ENCODE results near the gene CATSPER4. TPM values are rescaled to one million over a fixed set of nuclear protein-coding genes. Genes with fewer than 3 reads are reported as not detected.

Gene CATSPER4
- total RNA-seq, 1 experiment from 2014 or later = 0.20 TPM

DNA sequence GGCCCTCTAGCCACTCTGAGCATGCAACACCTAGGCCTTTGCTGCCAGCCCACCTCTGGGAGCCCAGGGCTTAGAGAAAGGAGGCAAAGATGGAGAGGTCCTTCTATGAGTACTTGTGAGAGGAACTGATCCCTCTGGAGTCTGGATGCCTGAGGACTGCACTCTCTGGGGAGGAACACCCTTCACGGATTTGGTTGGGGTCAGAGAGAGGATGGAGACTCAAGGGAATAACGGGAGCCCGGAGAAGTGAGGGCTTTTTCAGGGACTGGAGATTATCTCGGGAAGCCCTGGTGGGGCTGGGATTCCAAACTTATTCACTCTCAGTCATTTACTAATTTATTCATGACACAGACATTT lies 21.2 kb upstream of the CATSPER4 start:
- no peak for TF ChIP-seq CTCF (IDR thresholded peaks at IDR 0.05; ENCODE audit: insufficient read depth in 1 of 2, low read depth in 1 of 2, low read length in 1 of 2, severe bottlenecking in 1 of 2, unreplicated experiment in 1 of 2)
- H3K27me3 ChIP-seq (replicated peaks; ENCODE audit: control insufficient read depth, insufficient read depth, low read length) = no peaks in the 10 kb centered on the region
- H3K36me3 ChIP-seq (ENCODE audit: control insufficient read depth, insufficient read depth, low read length) = no peaks in the 10 kb centered on the region
- peak overlapping the region; percentile 81 for H3K4me3 ChIP-seq (ENCODE audit: low read depth, low read length)
- CTCF ChIA-PET = interaction anchor here (0.6 to 2.1 kb wide), 12 partner anchors 9 to 133 kb away, joined by 3 to 58 read pairs (median 5); partner anchors contain the start of genes CATSPER4, CEP85, CNKSR1 and FAM110D
- peaks cover 2% of the 10 kb centered on the region; the same call in 1 of the 2 replicates for H3K4me1 ChIP-seq
- no peaks in the 10 kb centered on the region for H3K9me3 Mint-ChIP-seq (ENCODE audit: unreplicated experiment)
- no peaks in the 10 kb centered on the region for H3K27me3 Mint-ChIP-seq (ENCODE audit: insufficient read depth, unreplicated experiment)
- intact Hi-C loops (cut with micrococcal nuclease; ENCODE audit: unreplicated experiment) = loop anchor here (1.0 kb wide), 1 partner anchor 65 kb away; the partner anchor contains the start of gene CEP85
- H3K36me3 Mint-ChIP-seq (ENCODE audit: insufficient read depth, unreplicated experiment) = peaks cover 9% of the 10 kb centered on the region
- no TSS peak for BruUV-seq (replicated peaks)
- no peaks in the 10 kb centered on the region for H3K9me3 ChIP-seq
- H3K4me1 Mint-ChIP-seq (ENCODE audit: low read depth, unreplicated experiment) = peaks cover 6% of the 10 kb centered on the region
- POLR2A ChIA-PET = interaction anchor here (0.7 to 1.8 kb wide), 6 partner anchors 65 to 185 kb away, joined by 3 to 10 read pairs (median 4); partner anchors contain the start of genes CEP85, CRYBG2 and SH3BGRL3
- H3K4me3 Mint-ChIP-seq (ENCODE audit: unreplicated experiment) = peak overlapping the region; percentile 79
- no peak for DNase-seq
- H3K27ac Mint-ChIP-seq (ENCODE audit: unreplicated experiment) = peak overlapping the region; percentile 84

DNA sequence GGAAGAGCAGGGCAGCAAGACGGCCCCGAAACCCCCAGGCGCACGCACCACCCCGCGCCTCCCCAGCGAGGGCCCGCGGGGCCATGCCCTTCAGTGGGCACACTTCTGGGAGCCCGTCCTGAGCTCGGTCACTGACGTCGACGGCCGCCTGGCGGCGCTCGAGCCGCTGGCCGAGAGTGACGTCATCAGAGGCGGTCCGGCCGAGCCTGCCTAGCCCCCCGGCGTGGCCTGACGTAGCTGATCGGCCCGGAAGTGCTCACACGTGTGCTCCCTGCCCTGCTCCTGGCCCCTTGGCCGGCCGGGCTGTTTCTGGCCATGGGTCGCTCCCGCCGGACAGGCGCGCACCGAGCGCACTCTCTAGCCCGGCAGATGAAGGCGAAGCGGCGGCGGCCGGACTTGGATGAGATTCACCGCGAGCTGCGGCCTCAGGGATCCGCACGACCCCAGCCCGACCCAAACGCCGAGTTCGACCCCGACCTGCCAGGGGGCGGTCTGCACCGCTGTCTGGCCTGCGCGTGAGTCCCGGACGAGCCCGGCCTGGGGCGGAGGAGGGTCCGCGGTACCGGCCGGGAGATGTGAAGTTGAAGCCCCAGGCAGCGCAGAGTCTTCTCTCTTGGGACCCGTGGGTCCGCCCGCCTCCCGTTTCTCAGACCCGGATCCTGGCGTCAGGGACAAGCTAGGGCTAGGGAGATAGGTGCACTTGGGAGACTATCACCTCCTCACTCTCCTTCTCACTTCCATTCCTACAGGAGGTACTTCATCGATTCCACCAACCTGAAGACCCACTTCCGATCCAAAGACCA lies 20.5 kb upstream of the CATSPER4 start, which contains the start of gene ZNF593:
ZNF593 (plus strand) TSS at position 240 of the 803 bp plus-strand sequence; CDS start at position 316, 76 bp downstream.
- intact Hi-C loops (cut with micrococcal nuclease; ENCODE audit: unreplicated experiment) = loop anchor here (1.0 kb wide), 1 partner anchor 64 kb away; the partner anchor contains the start of gene CEP85
- CTCF ChIA-PET = interaction anchor here (0.8 to 2.1 kb wide), 14 partner anchors 8 to 222 kb away, joined by 3 to 58 read pairs (median 5); partner anchors contain the start of genes CATSPER4, CEP85, CNKSR1 and FAM110D
- Histone ChIP-seq H3K4me3 (ENCODE audit: low read depth, low read length) (peak within 1 kb of the TSS; percentile 81), H3K4me1 (no peaks in the 10 kb centered on the region), H3K36me3 (ENCODE audit: control insufficient read depth, insufficient read depth, low read length) (no peaks in the 10 kb centered on the region), H3K27me3 (replicated peaks; ENCODE audit: control insufficient read depth, insufficient read depth, low read length) (no peaks in the 10 kb centered on the region), H3K9me3 (no peaks in the 10 kb centered on the region)
- DNase-seq = peak; percentile 90 to 92
- POLR2A ChIA-PET = interaction anchor here (0.6 to 1.8 kb wide), 8 partner anchors 27 to 539 kb away, joined by 3 to 15 read pairs (median 4); partner anchors contain the start of genes CEP85, CRYBG2 and SH3BGRL3
- Mint-ChIP-seq H3K27ac (ENCODE audit: unreplicated experiment) (peak within 1 kb of the TSS; percentile 84), H3K4me3 (ENCODE audit: unreplicated experiment) (peak within 1 kb of the TSS; percentile 79), H3K36me3 (ENCODE audit: insufficient read depth, unreplicated experiment) (peaks cover 9% of the 10 kb centered on the region), H3K4me1 (ENCODE audit: low read depth, unreplicated experiment) (peaks cover 2% of the 10 kb centered on the region), H3K9me3 (ENCODE audit: unreplicated experiment) (no peaks in the 10 kb centered on the region), H3K27me3 (ENCODE audit: insufficient read depth, unreplicated experiment) (no peaks in the 10 kb centered on the region)
- TF ChIP-seq CTCF (IDR thresholded peaks at IDR 0.05; ENCODE audit: insufficient read depth in 1 of 2, low read depth in 1 of 2, low read length in 1 of 2, severe bottlenecking in 1 of 2, unreplicated experiment in 1 of 2) = peak; percentile 71 to 81
- TSS peak; percentile 92 for BruUV-seq (replicated peaks)

DNA sequence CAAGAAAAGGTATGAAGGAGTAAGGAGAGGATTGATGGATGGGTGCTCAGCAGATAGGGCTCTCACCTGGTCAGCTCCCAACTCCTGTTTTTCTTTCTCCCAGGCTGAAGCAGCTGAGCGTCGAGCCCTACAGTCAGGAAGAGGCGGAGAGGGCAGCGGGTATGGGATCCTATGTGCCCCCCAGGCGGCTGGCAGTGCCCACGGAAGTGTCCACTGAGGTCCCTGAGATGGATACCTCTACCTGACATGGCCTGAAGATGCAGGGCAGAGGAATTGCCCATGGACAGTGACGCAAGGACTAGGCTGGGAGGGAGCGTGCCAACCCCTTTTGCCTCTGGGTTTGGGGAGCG lies 20.0 kb upstream of the CATSPER4 start:
- intact Hi-C loops (cut with micrococcal nuclease; ENCODE audit: unreplicated experiment) = no loop called here

More for the DNA sequence above, 20.0 kb upstream of the CATSPER4 start:
- CTCF ChIA-PET = interaction anchor here (0.8 to 2.1 kb wide), 9 partner anchors 8 to 135 kb away, joined by 3 to 58 read pairs (median 6); partner anchors contain the start of genes CATSPER4, CEP85 and CNKSR1
- DNase-seq = no peak
- Histone ChIP-seq H3K4me3 (ENCODE audit: low read depth, low read length) (peak overlapping the region; percentile 81), H3K9me3 (no peaks in the 10 kb centered on the region), H3K36me3 (ENCODE audit: control insufficient read depth, insufficient read depth, low read length) (no peaks in the 10 kb centered on the region), H3K4me1 (no peaks in the 10 kb centered on the region), H3K27me3 (replicated peaks; ENCODE audit: control insufficient read depth, insufficient read depth, low read length) (no peaks in the 10 kb centered on the region)
- Mint-ChIP-seq H3K27me3 (ENCODE audit: insufficient read depth, unreplicated experiment) (no peaks in the 10 kb centered on the region), H3K4me3 (ENCODE audit: unreplicated experiment) (peak overlapping the region; percentile 79), H3K9me3 (ENCODE audit: unreplicated experiment) (no peaks in the 10 kb centered on the region), H3K36me3 (ENCODE audit: insufficient read depth, unreplicated experiment) (peaks cover 9% of the 10 kb centered on the region), H3K4me1 (ENCODE audit: low read depth, unreplicated experiment) (no peaks in the 10 kb centered on the region), H3K27ac (ENCODE audit: unreplicated experiment) (peak overlapping the region; percentile 84)
- no TSS peak for BruUV-seq (replicated peaks)
- no peak for TF ChIP-seq CTCF (IDR thresholded peaks at IDR 0.05; ENCODE audit: insufficient read depth in 1 of 2, low read depth in 1 of 2, low read length in 1 of 2, severe bottlenecking in 1 of 2, unreplicated experiment in 1 of 2)
- POLR2A ChIA-PET = interaction anchor here (0.6 to 1.8 kb wide), 4 partner anchors 26 to 539 kb away, joined by 4 to 15 read pairs (median 7); partner anchors contain the start of genes CEP85 and SH3BGRL3

Data from Caco-2 (cell line).